ENCODE results near the gene CAMKMT.

DNA sequence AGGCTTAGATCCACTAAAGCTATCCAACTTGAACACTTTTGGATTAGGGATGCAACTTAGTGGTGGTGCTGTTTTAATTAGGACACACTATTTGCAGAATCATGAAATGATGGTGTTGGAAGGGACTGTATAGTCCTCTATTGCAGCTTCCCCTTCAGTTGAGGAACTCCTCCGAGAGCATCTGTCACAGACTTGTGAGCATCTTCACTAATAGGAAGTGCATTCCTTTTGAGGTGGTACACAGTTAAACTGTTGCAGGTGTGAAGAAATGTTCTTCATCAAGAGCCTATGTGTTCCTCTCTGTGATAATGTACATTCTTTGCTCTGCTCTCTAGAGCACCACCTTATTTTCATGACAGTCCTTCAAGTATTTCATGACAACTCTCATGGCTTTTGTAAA lies 197.4 kb downstream of the CAMKMT start:
- TF ChIP-seq, protein P1, sequence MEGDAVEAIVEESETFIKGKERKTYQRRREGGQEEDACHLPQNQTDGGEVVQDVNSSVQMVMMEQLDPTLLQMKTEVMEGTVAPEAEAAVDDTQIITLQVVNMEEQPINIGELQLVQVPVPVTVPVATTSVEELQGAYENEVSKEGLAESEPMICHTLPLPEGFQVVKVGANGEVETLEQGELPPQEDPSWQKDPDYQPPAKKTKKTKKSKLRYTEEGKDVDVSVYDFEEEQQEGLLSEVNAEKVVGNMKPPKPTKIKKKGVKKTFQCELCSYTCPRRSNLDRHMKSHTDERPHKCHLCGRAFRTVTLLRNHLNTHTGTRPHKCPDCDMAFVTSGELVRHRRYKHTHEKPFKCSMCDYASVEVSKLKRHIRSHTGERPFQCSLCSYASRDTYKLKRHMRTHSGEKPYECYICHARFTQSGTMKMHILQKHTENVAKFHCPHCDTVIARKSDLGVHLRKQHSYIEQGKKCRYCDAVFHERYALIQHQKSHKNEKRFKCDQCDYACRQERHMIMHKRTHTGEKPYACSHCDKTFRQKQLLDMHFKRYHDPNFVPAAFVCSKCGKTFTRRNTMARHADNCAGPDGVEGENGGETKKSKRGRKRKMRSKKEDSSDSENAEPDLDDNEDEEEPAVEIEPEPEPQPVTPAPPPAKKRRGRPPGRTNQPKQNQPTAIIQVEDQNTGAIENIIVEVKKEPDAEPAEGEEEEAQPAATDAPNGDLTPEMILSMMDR (conservative IDR thresholded peaks at IDR 0.05 in 1 of 2, IDR thresholded peaks at IDR 0.05 in 1 of 2; ENCODE audit: extremely low read depth in 1 of 2, insufficient read depth in 1 of 2, low read depth in 1 of 2, low read length in 2 of 2), result no peak
- no peak for TF ChIP-seq EZH2 (IDR thresholded peaks at IDR 0.05; ENCODE audit: borderline replicate concordance, low read length)

Data from mammary epithelial cell (primary cell).